Tibial artery (tissue), 4 donors: ENCODE measurements around the gene TEKT1.
"Not testable (repeated sequence)": the region's sequence is repeated elsewhere in the genome, so short reads cannot be mapped to it uniquely, and the experiment has no call there.

ENCODE experiments used
- DNase-seq, 2 donors: peaks; one replicate each; pipeline ENCODE4 v3.0.0-alpha.2; 2019
- H3K27ac ChIP-seq, 2 donors: fragments of 200-600 bp; sonication (generic) in 1 of 2; 1 replicate in 1 of 2; 2 replicates in 1 of 2; pipeline ENCODE4 v1.5.1; 2018 to 2019; ENCODE audit warnings: mild to moderate bottlenecking in 1 of 2
- H3K27me3 ChIP-seq, 2 donors: fragments of 200-600 bp; sonication (generic) in 1 of 2; one replicate each; pipeline versions ENCODE4 v1.5.1 to v1.6.0; 2016 to 2019
- H3K36me3 ChIP-seq, 3 donors: fragments of 200-600 bp; sonication (generic) in 2 of 3; one replicate each; pipeline ENCODE4 v1.5.1; 2016 to 2019; ENCODE audit warnings: mild to moderate bottlenecking in 2 of 3
- H3K4me1 ChIP-seq, 4 donors: fragments of 200-600 bp; sonication (generic) in 2 of 4; 1 replicate in 3 of 4; 2 replicates in 1 of 4; pipeline ENCODE4 v1.5.1; 2016 to 2019
- H3K4me3 ChIP-seq, 2 donors: fragments of 200-600 bp; sonication (generic) in 1 of 2; 1 replicate in 1 of 2; 2 replicates in 1 of 2; pipeline ENCODE4 v1.5.1; 2018 to 2019; ENCODE audit warnings: mild to moderate bottlenecking in 2 of 2
- H3K9me3 ChIP-seq, 3 donors: fragments of 200-600 bp; sonication (generic) in 1 of 3; one replicate each; pipeline ENCODE4 v1.5.1; 2016 to 2019
- intact Hi-C: fragments of 100-400 bp; cut with DNase I; formaldehyde crosslinking; loops from one replicate; pipeline ENCODE4 v1.15.0; 2023; ENCODE audit warnings: low total_unique reads
- TF ChIP-seq, protein P1 (sequence below), 2 experiments: fragments of 200-600 bp in 1 of 2; fragments of 450-650 bp in 1 of 2; IDR thresholded peaks; one replicate each; pipeline ENCODE4 v1.5.1; 2017 to 2019; ENCODE audit warnings: antibody characterized with exemption in 2 of 2, mild to moderate bottlenecking in 1 of 2, moderate library complexity in 1 of 2

TEKT1 gene

DNA sequence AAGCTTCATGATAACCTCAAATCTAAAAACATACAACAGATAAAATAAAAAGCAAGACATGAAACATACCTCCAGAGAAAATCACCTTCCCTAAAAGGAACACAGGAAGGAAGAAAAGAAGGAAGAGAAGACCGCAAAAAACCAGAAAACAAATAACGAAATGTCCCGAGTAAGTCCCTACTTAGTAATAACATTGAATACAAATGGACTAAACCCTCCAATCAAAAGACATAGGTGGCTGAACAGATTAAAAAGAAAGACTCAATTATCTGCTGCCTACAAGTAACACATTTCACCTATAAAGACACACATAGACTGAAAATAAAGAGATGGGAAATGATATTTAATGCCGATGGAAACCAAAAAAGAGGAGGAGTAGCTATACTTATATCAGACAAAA lies 49.3 kb downstream of the TEKT1 start:
- TF ChIP-seq, protein P1, sequence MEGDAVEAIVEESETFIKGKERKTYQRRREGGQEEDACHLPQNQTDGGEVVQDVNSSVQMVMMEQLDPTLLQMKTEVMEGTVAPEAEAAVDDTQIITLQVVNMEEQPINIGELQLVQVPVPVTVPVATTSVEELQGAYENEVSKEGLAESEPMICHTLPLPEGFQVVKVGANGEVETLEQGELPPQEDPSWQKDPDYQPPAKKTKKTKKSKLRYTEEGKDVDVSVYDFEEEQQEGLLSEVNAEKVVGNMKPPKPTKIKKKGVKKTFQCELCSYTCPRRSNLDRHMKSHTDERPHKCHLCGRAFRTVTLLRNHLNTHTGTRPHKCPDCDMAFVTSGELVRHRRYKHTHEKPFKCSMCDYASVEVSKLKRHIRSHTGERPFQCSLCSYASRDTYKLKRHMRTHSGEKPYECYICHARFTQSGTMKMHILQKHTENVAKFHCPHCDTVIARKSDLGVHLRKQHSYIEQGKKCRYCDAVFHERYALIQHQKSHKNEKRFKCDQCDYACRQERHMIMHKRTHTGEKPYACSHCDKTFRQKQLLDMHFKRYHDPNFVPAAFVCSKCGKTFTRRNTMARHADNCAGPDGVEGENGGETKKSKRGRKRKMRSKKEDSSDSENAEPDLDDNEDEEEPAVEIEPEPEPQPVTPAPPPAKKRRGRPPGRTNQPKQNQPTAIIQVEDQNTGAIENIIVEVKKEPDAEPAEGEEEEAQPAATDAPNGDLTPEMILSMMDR (IDR thresholded peaks at IDR 0.05), result no peak
- DNase-seq, result no peak
- intact Hi-C loops, result no loop called here
- Histone ChIP-seq H3K27ac (no peak overlapping the region), H3K36me3 (no peaks in the 10 kb centered on the region), H3K9me3 (peaks cover 0 to 12% (median 0%) of the 10 kb centered on the region in 3 donors), H3K27me3 (peaks cover 0 to 15% of the 10 kb centered on the region in 2 donors), H3K4me3 (no peak overlapping the region), H3K4me1 (no peaks in the 10 kb centered on the region)

DNA sequence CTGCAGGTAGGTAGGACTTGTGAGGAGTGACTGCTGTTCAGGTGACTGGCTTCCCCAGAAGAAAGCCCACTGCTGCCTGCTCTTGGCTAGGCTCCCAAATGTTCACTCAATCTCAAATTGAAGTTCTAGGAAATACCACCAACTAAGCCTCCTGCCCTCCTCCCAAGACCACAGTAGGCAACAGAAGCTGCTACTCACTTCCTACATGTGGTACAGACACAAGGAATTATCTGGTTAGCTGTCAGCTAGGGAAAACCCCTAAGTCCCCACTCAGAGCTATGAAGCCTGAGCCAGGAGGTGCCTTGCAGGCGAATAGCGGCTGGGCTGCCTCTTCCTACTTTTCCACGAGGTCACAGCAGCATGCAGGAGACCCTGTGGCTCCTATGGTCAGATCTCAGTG lies 50.6 kb downstream of the TEKT1 start:
- DNase-seq, result no peak
- Histone ChIP-seq H3K4me1 (peaks cover 0 to 4% (median under 1%) of the 10 kb centered on the region in 4 donors), H3K27ac (no peak overlapping the region), H3K4me3 (no peak overlapping the region), H3K36me3 (no peaks in the 10 kb centered on the region), H3K9me3 (peaks cover 0 to 15% (median 0%) of the 10 kb centered on the region in 3 donors), H3K27me3 (peaks cover 0 to 24% of the 10 kb centered on the region in 2 donors)
- TF ChIP-seq, protein P1 (IDR thresholded peaks at IDR 0.05), result no peak
- intact Hi-C loops, result no loop called here

DNA sequence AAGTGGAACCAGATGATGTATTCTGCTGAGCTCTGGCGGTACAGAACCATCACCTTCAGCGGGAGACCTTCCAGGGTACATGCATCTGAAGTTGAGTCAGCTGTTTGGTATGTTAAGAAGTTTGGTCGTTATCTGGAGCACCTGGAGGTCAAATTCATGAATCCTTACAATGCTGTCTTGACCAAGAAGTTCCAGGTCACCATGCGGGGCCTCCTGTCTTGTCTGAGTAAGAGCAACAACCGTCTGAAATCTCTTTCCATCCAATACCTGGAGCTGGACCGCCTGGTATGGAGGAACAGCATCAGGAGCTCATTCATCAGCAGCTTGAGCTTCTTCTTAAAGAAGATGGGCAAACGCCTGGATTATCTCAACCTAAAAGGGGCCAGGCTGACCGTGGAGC lies 51.5 kb downstream of the TEKT1 start:
- no peak for DNase-seq
- peaks cover 0 to 24% (median 4%) of the 10 kb centered on the region in 3 donors for H3K9me3 ChIP-seq

DNA sequence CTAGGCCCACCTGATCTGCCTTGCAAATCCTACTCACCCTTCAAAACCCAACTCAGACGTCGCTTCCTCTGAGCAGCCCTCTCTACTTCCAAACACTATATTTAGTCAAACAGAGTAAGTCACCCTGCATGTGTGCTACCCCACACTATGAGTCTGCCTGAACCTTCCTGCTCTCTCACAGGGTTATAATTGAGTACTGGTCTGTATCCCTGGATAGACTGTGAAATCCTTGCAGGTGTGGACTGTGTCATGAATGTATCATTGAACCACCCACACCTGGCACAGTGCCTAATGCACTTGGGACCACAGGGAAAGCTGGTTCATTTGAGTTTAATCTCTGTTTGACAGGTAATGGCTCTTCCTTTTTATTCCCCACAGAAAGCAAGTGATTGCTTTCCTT lies 52.1 kb downstream of the TEKT1 start:
- H3K4me3 ChIP-seq, result no peak overlapping the region
- H3K4me1 ChIP-seq, result peaks cover 0 to 5% (median 2%) of the 10 kb centered on the region in 4 donors
- intact Hi-C loops, result no loop called here
- H3K27ac ChIP-seq, result no peak overlapping the region
- no peak for DNase-seq
- TF ChIP-seq, protein P1 (IDR thresholded peaks at IDR 0.05), result no peak
- peaks cover 0 to 33% of the 10 kb centered on the region in 2 donors for H3K27me3 ChIP-seq
- H3K9me3 ChIP-seq, result peaks cover 0 to 30% (median 9%) of the 10 kb centered on the region in 3 donors
- H3K36me3 ChIP-seq, result no peaks in the 10 kb centered on the region

More for the DNA sequence above, 51.5 kb downstream of the TEKT1 start:
- H3K27ac ChIP-seq, result no peak overlapping the region
- H3K36me3 ChIP-seq, result no peaks in the 10 kb centered on the region
- no peak overlapping the region for H3K4me3 ChIP-seq
- peaks cover 0 to 33% of the 10 kb centered on the region in 2 donors for H3K27me3 ChIP-seq
- peaks cover 0 to 5% (median 2%) of the 10 kb centered on the region in 4 donors for H3K4me1 ChIP-seq
- intact Hi-C loops, result no loop called here
- TF ChIP-seq, protein P1 (IDR thresholded peaks at IDR 0.05), result no peak

DNA sequence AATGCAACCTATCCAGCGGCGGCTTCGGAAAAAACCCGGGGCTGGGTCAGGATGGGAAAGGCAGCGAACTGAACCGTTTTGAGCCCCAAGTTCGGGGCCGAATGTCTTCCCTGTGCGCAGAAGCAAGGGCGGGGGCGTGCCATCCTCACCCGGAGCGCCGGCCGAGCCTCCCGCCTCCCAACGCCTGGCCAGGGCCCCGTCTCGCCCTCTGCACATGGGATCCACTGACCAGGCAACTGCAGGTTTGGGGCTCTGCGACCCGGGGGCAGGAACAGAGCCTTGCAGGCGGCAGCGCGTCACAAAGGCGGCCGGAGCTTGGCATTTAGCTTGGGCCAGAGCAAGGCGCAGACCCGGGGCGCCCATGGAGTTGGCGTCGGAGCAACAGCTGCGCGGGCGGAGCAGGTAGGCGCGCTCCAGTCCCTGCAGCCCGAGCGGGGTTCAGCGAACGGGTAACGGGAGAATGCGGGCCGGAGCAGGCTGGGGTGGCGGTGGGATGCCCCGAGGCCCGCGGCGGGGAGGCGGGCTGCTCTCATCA lies 55.6 kb downstream of the TEKT1 start, which contains the start of gene FBXO39:
TSS of gene FBXO39 (plus strand) at position 345 of the 535 bp plus-strand sequence. CDS start 3,654 bp downstream, outside the sequence.
- peaks cover 0 to 5% (median 2%) of the 10 kb centered on the region in 4 donors for H3K4me1 ChIP-seq
- TF ChIP-seq, protein P1 (IDR thresholded peaks at IDR 0.05), result no peak
- no peak within 1 kb of the TSS for H3K27ac ChIP-seq
- no peak within 1 kb of the TSS for H3K4me3 ChIP-seq
- DNase-seq, result no peak
- intact Hi-C loops, result no loop called here
- H3K36me3 ChIP-seq, result peaks cover 29 to 33% (median 32%) of the 10 kb centered on the region in 3 donors
- peaks cover 0 to 30% of the 10 kb centered on the region in 2 donors for H3K27me3 ChIP-seq
- H3K9me3 ChIP-seq, result peaks cover 0 to 58% (median 21%) of the 10 kb centered on the region in 3 donors

DNA sequence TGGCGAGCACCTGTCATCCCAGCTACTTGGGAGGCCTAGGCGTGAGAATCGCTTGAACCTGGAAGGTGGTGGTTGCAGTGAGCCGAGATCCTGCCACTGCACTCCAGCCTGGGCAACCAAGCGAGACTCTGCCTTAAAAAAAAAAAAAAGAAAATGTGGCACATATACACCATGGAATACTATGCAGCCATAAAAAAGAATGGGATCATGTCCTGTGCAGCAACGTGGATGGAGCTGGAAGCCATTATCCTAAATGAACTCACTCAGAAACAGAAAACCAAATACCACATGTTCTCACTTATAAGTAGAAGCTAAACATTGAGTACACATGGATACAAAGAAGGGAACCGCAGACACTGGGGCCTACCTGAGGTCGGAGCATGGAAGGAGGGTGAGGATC lies 56.6 kb downstream of the TEKT1 start:
- H3K27ac ChIP-seq, DNase-seq, intact Hi-C loops, H3K4me3 ChIP-seq, H3K4me1 ChIP-seq: not testable (repeated sequence)
- H3K36me3 ChIP-seq, result peaks cover 39 to 43% (median 42%) of the 10 kb centered on the region in 3 donors
- H3K27me3 ChIP-seq, result peaks cover 0 to 20% of the 10 kb centered on the region in 2 donors
- peaks cover 0 to 52% (median 21%) of the 10 kb centered on the region in 3 donors for H3K9me3 ChIP-seq
